Suppressor macrophage treated with lipopolysaccharide for 1 hour (primary cell): ENCODE data around the gene IRF2BPL.
"Not testable (repeated sequence)": the region's sequence is repeated elsewhere in the genome, so short reads cannot be mapped to it uniquely, and the experiment has no call there.

Experiments
- DNase-seq, 3 donors: peaks; one replicate each; pipeline ENCODE4 v3.0.0-alpha.2; 2020 to 2022

Gene IRF2BPL

DNA sequence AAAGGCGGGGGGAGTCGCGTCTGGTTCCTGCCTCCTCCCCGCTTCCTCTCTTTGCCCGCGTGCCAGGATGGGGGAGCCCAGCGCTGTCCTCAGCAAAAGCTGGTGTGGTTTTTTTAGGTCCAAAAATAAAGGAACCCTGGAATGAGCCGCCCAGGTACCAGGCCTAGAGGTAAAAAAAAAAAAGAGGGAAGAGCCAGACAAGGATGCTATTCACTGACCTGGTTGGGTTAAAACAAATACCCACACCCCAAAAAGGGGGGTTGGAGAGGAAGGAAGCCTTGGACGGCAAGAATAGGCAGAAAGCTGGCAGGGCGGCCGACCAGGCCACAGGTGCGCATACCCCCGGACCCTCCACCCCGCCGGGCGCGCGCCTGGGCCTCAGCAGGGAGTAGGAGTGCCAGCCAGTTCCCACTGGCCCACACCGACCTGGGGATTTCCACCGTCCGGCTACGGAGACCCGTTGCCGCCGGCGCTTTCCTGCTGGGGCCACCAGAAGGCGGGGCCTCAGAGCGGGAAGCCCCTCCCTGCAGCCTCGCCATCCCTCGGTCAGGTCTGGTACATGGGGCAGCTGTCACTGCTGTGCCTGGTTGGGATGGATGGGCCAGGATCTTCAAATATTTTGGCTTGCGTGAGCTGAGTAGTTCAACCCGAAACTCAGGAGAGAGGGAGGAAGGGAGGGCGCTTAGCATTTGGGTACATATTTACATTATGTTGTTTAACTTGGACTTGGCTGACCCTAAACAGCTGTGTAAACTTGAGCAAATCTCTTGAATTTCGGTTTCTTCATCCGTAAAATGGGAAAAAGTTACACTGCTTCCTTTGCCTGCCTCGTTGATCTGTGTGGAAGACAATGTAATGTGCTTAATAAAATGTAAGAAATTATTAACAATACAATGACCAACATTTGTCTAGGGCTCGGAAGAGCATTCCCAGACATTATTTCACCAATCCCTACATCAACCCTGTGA is 5.4 kb upstream of the IRF2BPL start:
- DNase-seq = peak; percentile 88 to 94 (median 90)

DNA sequence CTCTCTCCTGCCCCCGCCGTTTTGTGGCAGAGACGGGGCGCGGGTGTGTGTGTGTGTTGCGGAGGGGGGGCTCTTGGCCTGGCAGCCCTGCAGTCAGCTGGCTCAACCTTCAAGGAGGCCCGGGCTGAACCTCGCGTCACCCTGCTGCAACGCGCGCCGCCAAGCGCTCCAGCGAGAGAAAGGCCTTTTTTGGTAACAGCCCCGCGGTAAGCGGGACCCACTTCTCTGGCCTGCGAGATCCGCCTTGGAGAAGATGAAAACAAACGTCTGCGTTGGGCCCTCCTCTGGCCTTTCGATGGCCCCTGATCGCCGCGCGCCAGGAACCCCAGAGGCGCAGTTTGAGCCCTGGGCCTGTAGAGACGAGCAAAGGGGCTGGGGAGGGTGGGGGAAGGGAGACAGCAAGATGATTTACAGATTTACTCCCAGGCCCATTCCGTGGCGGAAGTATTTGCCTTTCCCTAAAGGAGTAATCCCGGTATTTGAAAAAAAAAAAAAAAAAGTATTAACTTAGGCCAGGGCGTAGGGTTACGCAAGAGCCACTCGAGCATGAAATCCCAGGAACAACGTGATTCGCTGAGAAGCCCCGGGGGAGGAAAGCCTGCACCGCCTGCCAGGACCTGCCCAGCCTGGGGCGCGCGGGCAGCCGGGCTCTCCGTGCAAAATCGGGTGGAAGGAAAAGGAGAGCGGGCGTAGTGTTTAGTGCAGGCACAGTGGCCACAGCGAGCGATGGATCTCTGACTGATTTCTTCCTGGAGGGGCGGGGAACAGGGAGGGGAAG is 4.5 kb upstream of the IRF2BPL start:
- DNase-seq = peak; percentile 90 to 93 (median 91)

DNA sequence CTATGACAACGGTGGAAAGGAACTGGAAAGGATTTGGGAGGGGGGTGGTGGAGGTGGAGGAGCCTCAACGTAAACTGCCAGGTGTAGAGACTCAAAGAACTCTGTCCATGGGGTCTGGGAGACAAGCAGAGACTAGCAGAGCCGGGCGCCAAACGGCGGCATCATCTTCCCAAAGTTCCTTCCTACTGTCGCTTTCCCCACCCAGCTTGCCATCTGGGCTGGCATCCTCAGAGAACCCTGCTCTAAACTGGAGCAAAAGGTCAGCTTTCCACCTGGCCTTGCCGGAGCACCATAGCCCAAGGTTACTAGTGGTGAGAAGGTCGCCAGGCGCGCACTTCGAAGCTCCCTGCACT is 4.0 kb upstream of the IRF2BPL start:
- DNase-seq = no peak

DNA sequence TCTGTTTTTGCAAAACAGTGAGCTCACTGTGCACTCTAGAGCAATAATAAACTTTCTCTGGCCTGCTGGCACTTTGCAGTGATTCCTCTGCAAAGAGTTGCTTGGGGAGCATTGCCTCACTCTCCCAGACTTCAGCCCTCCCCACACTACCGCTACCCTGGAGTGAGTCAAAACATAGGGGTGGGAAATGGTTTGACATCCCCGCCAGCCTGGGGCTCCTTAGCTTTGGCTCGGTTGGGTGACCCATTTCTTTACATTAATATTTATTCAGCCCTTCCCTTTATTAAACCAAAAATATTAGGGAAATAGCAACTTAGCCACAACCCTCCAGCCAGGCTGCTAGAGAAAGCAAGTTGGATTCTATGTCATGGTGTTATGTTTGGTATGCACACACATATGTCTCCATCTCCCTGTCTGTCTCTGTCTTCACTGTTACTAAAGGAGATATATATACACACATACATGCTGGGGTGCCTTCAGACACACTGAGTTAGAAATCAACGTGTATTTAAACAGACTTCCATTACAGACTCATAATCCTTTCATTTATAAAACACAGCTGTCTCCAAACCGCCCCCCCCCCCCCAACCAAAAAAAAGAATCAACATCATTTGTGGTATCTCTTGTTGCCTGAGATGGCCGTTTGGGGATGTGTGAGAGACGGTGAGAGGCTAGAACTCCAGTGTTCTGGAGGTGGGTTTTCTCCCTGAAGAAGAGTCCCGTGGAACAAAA is 3.4 kb upstream of the IRF2BPL start:
- DNase-seq = peak; percentile 62 to 73 (median 66)

DNA sequence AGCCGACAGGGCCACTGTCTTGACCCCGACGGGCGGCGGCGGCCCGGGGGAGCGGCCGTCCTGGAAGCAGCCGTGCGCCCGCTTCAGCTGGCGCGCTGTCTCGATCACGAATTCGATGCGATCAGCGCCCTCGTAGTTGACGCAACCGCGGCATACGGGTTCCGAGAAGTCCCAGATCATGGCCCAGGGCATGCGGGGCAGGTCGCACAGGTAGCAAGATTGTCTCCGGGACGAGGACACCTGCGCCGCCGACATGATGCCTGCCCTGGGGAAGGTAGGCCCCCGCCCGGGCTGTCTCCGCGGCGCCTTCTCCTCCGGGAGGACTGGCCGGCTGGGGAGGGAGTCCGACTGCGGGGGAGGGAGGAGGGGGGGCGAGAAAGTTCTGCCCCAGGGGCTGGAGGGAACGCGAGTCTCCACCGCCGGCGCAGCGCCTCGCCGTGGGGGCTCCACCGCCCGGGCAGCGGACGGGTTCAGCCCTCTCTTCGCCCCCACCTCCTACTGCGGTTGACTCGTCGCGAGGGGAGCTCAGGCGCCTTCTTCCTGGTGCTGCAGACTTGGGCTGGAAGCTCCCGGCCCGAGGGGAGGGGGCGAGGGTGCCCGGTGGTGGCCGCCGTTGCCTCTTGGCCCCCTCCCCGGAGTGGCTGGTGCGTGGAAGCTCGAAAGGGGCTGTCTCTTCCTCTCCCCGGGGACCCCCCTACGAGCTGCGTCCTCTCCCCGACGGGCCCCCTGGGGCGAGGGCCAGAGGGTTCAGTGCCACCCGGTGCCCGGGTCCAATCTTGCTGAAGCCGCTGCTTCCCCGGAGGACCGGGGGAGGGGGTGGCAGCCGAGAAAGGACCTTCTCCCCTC is 747 bp downstream of the IRF2BPL start:
- peak; percentile 62 to 77 (median 66) for DNase-seq

DNA sequence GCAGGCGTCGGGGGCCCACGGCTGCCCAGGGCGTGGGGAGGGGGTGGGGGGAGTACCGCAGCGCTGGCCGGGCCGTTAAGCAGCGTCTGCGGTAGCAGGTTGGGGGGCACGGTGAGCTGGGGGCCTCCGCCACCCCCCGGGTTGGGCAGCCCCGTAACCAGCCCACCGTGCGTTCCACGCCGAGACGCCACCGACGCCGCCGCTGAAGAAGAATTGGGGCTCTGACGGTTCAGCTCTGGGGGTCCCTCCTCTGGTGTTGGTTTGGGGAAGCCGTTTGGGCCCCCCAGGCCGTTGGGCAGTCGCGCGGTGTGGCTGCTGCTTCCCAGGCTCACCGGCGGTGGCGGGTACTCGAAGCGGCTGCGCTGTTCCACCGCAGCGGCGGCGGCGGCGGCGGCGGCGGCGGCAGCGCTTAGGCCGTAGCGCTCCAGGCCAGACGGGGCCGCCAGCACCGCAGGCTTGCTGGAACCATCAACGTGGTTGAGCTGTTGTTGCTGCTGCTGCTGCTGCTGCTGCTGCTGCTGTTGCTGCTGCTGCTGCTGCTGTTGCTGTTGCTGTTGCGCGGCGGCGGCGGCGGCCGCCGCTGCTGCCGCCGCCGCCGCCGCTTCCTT is 1.5 kb downstream of the IRF2BPL start:
- DNase-seq = peak; percentile 63 to 81 (median 72)

DNA sequence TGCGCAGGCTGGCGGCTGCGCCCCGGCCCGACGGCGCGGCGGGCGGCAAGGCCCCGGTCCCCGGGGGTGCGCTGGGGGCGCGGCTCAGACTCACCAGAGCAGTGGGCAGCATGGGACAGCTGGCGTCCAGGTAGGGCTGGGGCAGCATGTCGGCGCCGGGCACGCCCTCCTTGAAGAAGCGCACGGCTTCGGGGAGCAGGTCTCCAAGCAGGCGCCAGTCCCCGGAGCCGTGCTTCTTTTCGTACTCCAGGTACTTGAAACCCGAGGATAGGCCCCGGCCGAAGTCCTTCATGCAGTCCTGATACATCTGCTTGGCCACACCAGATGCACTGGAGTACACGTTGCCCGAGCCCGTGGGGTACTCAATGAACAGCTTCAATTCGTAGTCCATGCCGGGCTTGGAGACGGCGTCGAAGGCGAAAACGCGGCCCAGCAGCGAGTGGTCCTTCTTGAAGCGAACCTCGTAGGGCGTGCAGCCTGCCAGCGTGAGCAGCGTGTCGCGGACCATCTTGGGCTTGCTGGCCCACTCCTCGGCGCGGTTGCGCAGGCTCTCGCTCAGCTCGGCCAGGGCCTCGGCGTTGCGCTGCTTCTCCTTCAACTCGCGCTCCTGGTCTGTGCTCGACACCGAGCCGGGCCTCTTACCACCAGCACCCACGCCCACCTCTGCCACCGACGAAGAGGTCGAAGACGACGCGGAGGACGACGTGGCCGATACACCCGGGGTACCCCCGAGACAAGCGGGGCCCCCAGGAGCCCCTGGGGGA is 2.2 kb downstream of the IRF2BPL start:
- DNase-seq = no peak

DNA sequence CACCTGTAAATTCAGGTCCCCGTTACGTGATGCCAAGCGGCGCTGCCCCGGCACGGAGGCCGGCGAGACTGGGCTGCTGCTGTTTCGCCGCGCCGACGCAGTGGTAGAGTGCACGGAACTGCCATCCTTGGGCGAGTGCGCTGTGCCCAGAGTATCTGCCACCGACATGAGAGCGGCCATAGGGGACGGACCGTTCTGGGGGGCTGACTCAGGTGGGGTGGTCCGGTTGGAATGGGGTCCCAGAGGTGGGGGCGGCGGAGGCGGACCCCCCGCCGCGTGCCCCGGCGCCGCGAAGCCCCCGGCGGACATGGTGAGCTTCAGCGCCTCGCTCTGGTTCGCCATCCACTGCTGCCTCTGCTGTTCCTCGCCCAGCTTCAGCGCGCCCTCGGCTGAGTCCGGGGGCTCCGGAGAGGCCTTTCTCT is 2.8 kb downstream of the IRF2BPL start:
- DNase-seq = no peak

DNA sequence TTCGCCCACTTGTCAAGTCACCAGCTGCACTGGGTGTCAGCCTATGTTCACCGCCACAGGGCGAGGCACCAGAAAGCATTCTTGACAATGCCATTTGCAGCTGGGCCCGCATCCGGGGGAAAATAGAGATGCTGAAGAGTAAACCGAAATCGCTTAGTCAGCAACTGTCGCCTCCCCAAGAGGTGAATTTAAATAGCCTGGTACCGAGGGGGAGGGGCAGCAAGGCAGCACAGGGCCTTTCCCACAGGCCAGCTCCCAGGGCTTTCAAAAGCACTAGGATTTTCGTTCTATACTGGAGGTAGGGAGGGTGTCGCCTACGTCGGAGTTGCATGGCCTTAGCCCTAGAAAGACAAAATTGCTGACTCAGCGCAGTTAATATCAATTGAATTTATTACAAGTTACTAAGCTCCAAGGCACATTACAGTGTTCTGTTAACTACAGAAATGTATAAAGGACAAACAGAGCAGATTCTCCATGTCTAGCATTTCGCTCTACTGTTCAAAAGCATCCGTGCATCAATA is 4.3 kb downstream of the IRF2BPL start:
- peak in 1 of 3 donors; percentile 16 for DNase-seq

DNA sequence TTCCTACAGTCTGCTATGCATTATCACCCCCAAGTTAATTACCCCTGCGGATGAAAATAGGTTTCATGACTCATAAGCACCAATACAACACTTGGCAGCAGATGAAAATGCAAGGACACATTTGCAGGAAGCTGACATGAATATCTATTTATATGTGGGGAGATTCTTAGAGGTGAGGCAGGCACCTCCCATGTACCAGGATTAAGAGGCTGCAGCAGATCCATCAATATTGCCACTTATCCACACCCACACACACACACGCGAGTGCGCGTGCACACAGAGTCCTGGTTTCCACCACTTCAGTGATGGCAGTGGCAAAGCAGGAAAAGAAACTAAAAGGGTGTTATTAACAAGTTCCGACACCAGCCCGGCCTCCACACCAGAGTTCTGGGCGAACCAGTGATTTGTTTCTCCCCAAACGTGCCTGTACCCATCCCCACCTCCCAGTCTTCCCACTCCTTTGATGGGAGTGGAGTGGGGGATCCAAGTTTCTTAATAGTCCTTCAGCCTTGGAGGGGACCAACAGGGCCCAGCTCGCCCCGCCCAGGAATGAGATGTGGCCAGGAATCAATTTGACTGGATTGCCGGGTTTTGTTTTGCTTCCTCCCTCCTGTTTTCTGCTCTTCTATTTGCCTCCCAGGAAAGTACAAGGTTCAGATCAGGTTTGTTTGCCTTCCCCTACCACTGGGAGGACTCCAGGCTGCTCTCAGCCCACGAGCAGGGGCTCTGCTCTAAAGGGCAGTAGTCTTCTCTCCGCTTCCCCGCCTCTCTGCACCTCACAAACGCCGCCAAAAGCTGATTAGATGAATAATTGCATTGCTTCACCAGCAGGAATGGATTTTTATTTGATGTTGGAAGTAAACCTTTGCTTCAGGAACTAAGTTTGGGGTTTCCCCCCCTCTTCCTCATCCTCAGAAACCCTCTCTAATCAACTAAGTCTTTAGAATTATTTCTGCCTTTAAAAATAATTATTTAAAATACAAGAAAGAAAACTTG is 5.2 kb downstream of the IRF2BPL start:
- peak in 1 of 3 donors; percentile 18 for DNase-seq

DNA sequence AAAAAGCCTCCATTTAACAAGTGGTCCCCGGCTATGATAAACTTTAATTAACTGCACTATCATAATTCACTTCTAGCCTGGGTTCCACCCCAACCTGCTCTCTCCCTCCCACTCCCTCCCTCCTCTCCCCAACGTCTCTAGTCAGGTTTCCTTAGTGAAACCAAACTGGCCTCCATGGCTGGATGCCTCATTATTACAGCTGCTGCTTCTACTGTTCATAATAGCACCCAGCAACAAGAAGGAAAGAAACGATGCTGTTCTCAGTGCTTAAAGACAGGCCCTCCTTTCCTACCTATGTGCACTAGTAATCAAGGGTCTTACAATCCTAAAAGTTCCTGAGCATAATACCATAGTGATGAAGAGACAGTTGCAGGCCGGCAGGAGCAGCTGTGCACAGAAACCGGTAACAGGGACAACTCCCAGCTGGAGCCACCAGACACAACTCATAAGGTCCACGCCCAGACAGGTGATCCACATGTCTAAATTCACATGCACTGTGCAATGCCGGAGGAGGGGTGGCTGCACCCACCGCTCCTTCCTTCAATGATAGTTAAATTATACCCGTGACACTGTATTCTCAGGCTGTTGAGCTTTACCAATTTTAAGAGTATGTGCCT is 6.2 kb downstream of the IRF2BPL start:
- DNase-seq = peak in 1 of 3 donors; percentile 10

DNA sequence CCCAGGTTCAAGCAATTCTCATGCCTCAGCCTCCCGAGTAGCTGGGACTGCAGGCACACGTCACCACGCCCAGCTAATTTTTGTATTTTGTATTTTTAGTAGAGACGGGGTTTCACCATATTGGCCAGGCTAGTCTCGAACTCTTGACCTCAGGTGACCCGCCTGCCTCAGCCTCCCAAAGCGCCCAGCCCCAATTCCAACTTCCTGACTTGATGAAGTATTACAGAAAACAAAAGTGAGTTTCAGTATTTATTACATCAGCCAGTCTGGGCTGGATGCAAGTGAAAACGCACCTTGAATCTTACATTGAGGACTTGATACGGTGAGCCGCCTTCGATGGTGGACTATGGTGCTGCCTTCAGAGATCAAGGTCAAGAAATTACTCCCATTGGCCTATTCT is 7.1 kb downstream of the IRF2BPL start:
- DNase-seq = not testable (repeated sequence)

DNA sequence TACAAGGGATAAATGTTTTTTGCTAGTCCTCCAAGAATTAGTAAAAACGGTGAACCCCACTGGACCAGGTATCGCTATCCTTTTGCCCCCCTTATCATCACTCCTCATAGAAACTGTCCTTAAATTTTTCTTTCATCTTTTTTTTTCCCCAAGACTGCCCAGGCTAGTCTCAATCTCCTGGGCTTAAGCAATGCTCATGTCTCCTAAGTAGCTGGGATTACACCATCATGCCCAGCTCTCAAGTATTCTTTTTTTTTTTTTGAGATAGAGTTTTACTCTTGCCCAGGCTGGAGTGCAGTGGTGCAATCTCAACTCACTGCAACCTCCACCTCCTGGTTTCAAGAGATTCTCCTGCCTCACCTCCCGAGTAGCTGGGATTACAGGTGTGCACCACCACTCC is 9.7 kb downstream of the IRF2BPL start:
- DNase-seq = peak in 1 of 3 donors; percentile 16

DNA sequence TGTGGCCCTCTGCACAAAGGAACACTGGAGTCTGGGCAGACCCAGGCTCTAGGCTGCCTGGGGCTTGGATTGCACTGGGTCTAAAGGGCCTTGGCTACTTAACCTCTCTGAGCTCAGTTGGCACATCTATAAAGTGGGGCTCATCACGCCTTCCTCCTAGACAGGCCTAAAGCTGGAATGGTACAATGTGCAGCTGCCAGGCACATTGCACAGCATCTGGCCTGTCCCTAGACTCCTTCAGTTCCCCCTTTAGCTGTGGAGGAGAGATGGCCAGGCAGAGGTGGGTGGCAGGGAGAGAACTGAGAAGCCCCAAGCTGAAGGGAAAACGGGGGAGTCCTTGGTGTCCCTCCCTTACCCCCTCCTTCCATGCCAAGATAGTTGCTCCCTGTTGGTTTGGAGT is 10.8 kb downstream of the IRF2BPL start:
- DNase-seq = peak in 2 of 3 donors; percentile 20 to 44

DNA sequence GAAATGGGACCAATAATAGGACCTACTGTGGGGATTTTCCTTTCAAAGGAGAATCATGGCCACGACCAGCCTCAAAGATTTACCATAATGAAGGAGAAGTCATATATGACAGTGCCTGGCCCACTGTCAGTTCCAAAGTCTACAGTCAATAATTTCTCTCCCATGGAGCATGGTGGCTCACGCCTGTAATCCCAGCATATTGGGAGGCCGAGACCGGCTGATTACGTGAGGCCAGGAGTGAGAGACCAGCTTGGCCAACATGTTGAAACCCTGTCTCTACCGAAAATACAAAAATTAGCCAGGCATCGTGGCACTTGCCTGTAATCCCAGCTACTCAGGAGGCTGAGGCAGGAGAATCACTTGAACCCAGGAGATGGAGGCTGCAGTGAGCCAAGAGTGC is 13.8 kb downstream of the IRF2BPL start:
- DNase-seq = no peak

DNA sequence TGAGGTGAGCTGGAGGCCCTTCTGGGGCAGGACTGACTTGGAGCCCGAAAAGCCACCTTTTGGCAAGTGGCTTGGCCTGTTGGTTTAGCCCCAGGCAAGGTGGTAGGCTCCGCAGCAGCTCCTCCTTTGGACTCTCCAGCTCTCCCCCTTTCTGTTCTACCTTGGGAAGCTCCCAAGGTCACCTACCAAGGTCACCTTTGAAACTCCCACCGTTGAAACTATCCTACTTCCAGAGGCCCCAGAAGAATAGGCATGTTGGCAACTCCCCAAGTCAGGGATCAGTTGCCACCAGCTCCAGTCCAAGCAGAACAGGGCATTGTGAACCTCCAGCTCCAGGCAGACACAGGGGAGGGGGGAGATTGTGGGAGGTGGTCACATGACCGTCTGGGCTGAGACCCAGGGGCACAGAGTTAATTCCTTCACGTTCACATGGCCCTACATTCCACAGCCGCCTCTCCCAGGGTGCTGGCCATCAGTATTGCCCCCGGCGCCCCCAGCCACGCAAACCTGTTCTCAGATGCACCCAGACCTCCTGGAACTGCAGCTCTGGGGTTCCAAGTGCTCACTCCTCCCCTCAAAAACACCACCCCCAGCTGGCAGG is 14.4 kb downstream of the IRF2BPL start:
- no peak for DNase-seq

DNA sequence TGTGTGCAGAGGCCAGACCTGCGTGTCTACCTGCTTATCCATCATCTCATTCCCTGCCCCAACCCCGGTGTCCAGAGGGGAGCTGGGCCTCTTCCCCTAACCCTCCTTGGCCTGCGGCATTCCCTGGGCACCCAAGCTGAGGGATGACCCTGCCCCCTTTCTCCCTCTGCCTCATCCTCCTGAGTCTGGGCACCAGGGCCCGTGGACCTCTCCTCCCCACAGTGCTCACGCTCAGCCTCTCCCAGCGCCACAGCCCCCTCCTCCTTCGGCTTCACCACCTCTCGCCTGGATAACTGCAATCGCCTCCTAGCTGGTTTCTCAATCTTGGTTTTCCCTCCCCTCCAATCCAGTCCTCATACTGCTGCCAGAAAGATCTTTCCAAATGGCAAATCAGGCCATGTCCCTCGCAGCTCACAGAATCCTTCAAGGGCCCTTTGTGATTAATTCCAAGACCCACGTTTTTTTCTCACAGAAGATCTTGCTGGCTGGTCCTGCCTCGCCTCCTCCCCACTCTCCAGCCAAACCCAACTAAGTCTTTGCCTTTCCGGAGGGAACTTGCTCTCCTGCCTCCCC is 16.2 kb downstream of the IRF2BPL start:
- DNase-seq = no peak

DNA sequence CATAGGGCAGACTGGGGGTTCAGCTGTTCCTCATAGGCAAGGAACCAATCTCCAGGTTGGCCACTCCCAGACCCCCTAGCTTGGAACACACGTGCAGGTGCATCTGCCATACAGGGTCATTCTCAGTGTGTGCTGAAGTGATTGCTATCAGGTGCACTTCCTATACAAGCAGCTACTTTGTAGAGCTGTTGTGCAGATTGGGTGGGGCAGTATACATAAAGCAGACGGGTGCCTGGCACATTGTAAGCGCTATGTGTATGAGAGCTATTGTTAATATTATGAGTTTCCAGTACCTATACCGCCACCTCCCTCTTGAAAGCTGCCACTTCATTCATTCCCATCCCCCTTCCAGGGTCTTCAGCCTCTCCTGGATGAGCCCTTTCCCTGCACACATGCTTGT is 17.3 kb downstream of the IRF2BPL start:
- DNase-seq = no peak
